ENCODE measurements around the gene TMEM87A. TPM values are rescaled to one million over a fixed set of nuclear protein-coding genes. Genes with fewer than 3 reads are reported as not detected.
"Not testable (repeated sequence)": the region's sequence is repeated elsewhere in the genome, so short reads cannot be mapped to it uniquely, and the experiment has no call there.

Gene TMEM87A
- 10 to 100 TPM; 43.3 to 75.7 (median 46.9) TPM for total RNA-seq

- TF ChIP-seq CTCF (IDR thresholded peaks at IDR 0.05) = no peak
- ATAC-seq (ENCODE audit: low FRiP score) = peak; percentile 96
These were observed at the start of gene TMEM87A, which contains the start of gene GANC for GRCh38 chr15:42272939-42273899. TSS of gene TMEM87A (minus strand) at chr15:42273433. CDS start at chr15:42273398, 35 bp downstream. TSS of gene GANC (plus strand) at chr15:42273201. CDS start at chr15:42274482, 1,281 bp downstream.

GRCh38 chr15:42319206-42319605, 46.0 kb upstream of the TMEM87A start:
- TF ChIP-seq CTCF (IDR thresholded peaks at IDR 0.05) = no peak
- no peak for DNase-seq (ENCODE audit: low spot score)
- ATAC-seq (ENCODE audit: low FRiP score) = no peak

More at GRCh38 chr15:42272939-42273899, at the start of gene TMEM87A, which contains the start of gene GANC:
- DNase-seq (ENCODE audit: low spot score) = peak; percentile 85

GRCh38 chr15:42316282-42316805, 43.1 kb upstream of the TMEM87A start:
- not testable (repeated sequence) for DNase-seq (ENCODE audit: low spot score); ATAC-seq (ENCODE audit: low FRiP score)

GRCh38 chr15:42315521-42315920, 42.3 kb upstream of the TMEM87A start:
- TF ChIP-seq CTCF (IDR thresholded peaks at IDR 0.05) = no peak
- DNase-seq (ENCODE audit: low spot score) = no peak
- no peak for ATAC-seq (ENCODE audit: low FRiP score)

- ATAC-seq (ENCODE audit: low FRiP score) = no peak
- no peak for TF ChIP-seq CTCF (IDR thresholded peaks at IDR 0.05)
- DNase-seq (ENCODE audit: low spot score) = no peak
These were observed 41.6 kb upstream of the TMEM87A start for GRCh38 chr15:42314818-42315217.

GRCh38 chr15:42313463-42313862, 40.2 kb upstream of the TMEM87A start:
- DNase-seq (ENCODE audit: low spot score) (no peak), ATAC-seq (ENCODE audit: low FRiP score) (no peak)
- no peak for TF ChIP-seq CTCF (IDR thresholded peaks at IDR 0.05)

GRCh38 chr15:42306681-42307080, 33.4 kb upstream of the TMEM87A start:
- no peak for DNase-seq (ENCODE audit: low spot score)
- no peak for TF ChIP-seq CTCF (IDR thresholded peaks at IDR 0.05)
- no peak for ATAC-seq (ENCODE audit: low FRiP score)

- DNase-seq (ENCODE audit: low spot score); ATAC-seq (ENCODE audit: low FRiP score): not testable (repeated sequence)
These were observed 27.8 kb upstream of the TMEM87A start for GRCh38 chr15:42301004-42301403.

Measured in omental fat pad (tissue), 4 donors.